ENCODE data around the gene DRP2. TPM values are rescaled to one million over a fixed set of nuclear protein-coding genes. Genes with fewer than 3 reads are reported as not detected.

Gene DRP2
- total and polyA plus RNA-seq, 9 donors: 0.34 to 2.4 (median 0.83) TPM

DNA sequence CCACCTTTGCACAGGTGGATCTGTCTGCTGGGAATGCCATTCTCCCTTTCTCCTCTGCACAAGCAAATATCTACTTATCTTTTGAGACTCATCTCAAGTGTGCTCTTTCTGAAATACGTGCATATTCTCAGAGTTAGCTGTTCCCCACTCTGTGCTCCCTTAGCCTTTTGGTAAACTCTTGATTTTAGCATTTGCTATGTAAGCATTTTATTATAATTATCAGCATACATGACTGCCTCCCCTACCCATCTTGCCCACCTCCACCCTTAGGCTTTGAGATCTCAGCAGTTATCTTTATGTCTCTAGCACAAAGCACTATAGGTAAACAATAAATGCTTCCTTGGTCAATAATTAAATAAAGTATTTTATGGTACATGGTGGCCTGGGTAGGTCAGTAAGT lies 11.5 kb downstream of the DRP2 start:
- no peaks in the 10 kb centered on the region for H3K27me3 ChIP-seq
- DNase-seq: no peak
- H3K36me3 ChIP-seq: no peaks in the 10 kb centered on the region
- no peaks in the 10 kb centered on the region for H3K4me1 ChIP-seq (ENCODE audit: insufficient read depth)
- TF ChIP-seq, protein P1, sequence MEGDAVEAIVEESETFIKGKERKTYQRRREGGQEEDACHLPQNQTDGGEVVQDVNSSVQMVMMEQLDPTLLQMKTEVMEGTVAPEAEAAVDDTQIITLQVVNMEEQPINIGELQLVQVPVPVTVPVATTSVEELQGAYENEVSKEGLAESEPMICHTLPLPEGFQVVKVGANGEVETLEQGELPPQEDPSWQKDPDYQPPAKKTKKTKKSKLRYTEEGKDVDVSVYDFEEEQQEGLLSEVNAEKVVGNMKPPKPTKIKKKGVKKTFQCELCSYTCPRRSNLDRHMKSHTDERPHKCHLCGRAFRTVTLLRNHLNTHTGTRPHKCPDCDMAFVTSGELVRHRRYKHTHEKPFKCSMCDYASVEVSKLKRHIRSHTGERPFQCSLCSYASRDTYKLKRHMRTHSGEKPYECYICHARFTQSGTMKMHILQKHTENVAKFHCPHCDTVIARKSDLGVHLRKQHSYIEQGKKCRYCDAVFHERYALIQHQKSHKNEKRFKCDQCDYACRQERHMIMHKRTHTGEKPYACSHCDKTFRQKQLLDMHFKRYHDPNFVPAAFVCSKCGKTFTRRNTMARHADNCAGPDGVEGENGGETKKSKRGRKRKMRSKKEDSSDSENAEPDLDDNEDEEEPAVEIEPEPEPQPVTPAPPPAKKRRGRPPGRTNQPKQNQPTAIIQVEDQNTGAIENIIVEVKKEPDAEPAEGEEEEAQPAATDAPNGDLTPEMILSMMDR (IDR thresholded peaks at IDR 0.05): no peak
- TF ChIP-seq EP300 (IDR thresholded peaks at IDR 0.05) (no peak), POLR2A (IDR thresholded peaks at IDR 0.05) (no peak)
- intact Hi-C loops (cut with DNase I): no loop called here
- H3K27ac ChIP-seq: no peak overlapping the region
- no peaks in the 10 kb centered on the region for H3K9me3 ChIP-seq
- WGBS, 3 donors: 47 to 63% (median 63%) methylated on average over 1 of the region's 1 CpG
- H3K4me3 ChIP-seq: no peak overlapping the region

DNA sequence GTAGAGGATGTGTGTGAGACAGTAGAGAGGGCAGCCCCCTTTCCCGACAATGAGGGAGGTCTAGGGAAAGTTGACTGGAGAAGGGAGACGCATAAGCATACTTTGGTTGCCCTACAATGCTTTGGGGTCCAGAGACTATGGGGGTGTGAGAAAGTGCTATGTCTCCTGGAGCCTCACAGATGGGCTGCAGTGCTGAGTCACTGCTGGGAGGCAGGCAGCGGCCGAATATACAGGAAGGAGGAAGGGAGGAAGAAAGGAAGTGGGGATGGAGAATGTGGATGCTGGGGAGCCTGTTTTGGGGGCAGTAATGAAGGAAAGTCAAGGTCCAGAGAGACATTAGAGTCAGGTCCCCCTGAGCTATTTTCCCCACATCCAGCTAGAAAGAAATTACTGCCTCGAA lies 12.7 kb downstream of the DRP2 start:
- 85% methylated on average over 5 of the region's 5 CpGs for WGBS, 3 donors

DNA sequence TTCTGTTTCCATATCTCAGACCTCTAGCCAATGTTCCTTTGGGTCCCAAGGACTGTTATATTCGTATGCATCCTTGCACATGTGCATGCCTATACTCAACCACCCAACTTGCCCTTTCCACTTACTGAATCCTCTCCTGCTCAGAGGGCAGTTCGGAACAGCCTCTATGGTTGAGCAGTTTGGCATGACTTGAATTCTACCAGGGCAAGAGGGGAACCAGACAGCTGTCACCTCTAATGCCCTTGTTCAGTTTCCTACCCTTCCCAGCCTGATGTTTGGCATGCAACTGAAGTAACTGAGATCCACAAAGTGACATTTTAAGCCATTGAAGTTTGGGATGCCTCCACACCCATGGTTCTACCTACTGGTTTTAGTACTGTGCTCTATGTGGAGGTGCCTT lies 17.5 kb downstream of the DRP2 start:
- intact Hi-C loops (cut with DNase I): no loop called here
- Histone ChIP-seq H3K9me3 (no peaks in the 10 kb centered on the region), H3K36me3 (no peaks in the 10 kb centered on the region), H3K27me3 (no peaks in the 10 kb centered on the region), H3K27ac (no peak overlapping the region), H3K4me1 (ENCODE audit: insufficient read depth) (no peaks in the 10 kb centered on the region), H3K4me3 (no peak overlapping the region)
- TF ChIP-seq EP300 (IDR thresholded peaks at IDR 0.05): no peak
- no peak for TF ChIP-seq POLR2A (IDR thresholded peaks at IDR 0.05)
- TF ChIP-seq, protein P1 (IDR thresholded peaks at IDR 0.05): no peak
- DNase-seq: no peak
- 55 to 72% (median 56%) methylated on average over 2 of the region's 2 CpGs for WGBS, 3 donors

More for the DNA sequence above, 12.7 kb downstream of the DRP2 start:
- DNase-seq: no peak
- intact Hi-C loops (cut with DNase I): no loop called here
- no peaks in the 10 kb centered on the region for H3K9me3 ChIP-seq
- H3K27me3 ChIP-seq: no peaks in the 10 kb centered on the region
- no peak for TF ChIP-seq EP300 (IDR thresholded peaks at IDR 0.05)
- TF ChIP-seq POLR2A (IDR thresholded peaks at IDR 0.05): no peak
- TF ChIP-seq, protein P1 (IDR thresholded peaks at IDR 0.05): no peak
- H3K4me1 ChIP-seq (ENCODE audit: insufficient read depth): no peaks in the 10 kb centered on the region
- no peak overlapping the region for H3K27ac ChIP-seq
- H3K36me3 ChIP-seq: no peaks in the 10 kb centered on the region
- H3K4me3 ChIP-seq: no peak overlapping the region

DNA sequence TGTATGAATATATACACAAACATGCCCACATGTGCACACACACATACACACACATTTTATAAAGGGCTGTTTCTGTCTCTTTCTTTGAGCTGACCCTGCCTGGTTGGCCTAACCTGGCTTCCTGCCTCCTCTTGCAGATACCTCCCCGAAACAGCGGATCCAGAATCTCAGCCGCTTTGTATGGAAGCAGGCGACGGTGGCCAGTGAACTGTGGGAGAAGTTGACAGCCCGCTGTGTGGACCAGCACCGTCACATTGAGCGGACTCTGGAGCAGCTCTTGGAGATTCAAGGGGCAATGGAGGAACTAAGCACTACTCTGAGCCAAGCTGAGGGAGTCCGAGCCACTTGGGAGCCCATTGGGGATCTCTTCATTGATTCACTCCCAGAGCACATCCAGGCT lies 21.9 kb downstream of the DRP2 start:
- Histone ChIP-seq H3K36me3 (no peaks in the 10 kb centered on the region), H3K27me3 (no peaks in the 10 kb centered on the region), H3K27ac (no peak overlapping the region), H3K4me3 (no peak overlapping the region), H3K4me1 (ENCODE audit: insufficient read depth) (no peaks in the 10 kb centered on the region), H3K9me3 (no peaks in the 10 kb centered on the region)
- TF ChIP-seq, protein P1 (IDR thresholded peaks at IDR 0.05): no peak
- TF ChIP-seq EP300 (IDR thresholded peaks at IDR 0.05) (no peak), POLR2A (IDR thresholded peaks at IDR 0.05) (no peak)
- intact Hi-C loops (cut with DNase I): no loop called here
- no peak for DNase-seq
- 81 to 91% (median 84%) methylated on average over 9 of the region's 9 CpGs for WGBS, 3 donors

DNA sequence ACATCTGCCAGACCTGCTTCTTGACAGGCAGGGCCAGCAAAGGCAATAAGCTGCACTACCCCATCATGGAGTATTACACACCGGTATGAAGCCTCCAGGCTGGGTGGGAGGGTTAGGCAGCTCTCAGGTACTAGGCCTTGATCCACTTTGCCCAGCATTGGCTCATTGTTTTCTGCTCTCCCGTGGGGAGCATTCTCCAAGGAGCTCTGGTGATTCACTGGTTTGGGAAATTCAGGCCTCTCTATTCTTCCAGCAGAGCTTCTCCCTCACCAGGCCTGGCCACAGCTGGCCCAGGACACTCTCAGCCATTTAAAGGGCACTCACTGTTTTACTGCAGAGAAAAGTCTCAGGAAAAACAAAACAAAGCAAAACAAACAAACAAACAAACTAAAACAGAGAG lies 33.0 kb downstream of the DRP2 start:
- Histone ChIP-seq H3K27me3 (no peaks in the 10 kb centered on the region), H3K36me3 (no peaks in the 10 kb centered on the region), H3K4me3 (no peak overlapping the region), H3K4me1 (ENCODE audit: insufficient read depth) (no peaks in the 10 kb centered on the region), H3K9me3 (no peaks in the 10 kb centered on the region), H3K27ac (no peak overlapping the region)
- intact Hi-C loops (cut with DNase I): no loop called here
- WGBS, 3 donors: 45 to 63% (median 50%) methylated on average over 2 of the region's 2 CpGs
- TF ChIP-seq EP300 (IDR thresholded peaks at IDR 0.05) (no peak), POLR2A (IDR thresholded peaks at IDR 0.05) (no peak)
- TF ChIP-seq, protein P1 (IDR thresholded peaks at IDR 0.05): no peak
- no peak for DNase-seq

Data from ovary (tissue), 9 donors.